ENCODE measurements around the gene STAP1. TPM values are rescaled to one million over a fixed set of nuclear protein-coding genes. Genes with fewer than 3 reads are reported as not detected.

The STAP1 gene
- total RNA-seq, 1 donor from 2014 or later, result 3.5 TPM

- DNase-seq (ENCODE audit: low spot score), result no peak
- Mint-ChIP-seq H3K36me3 (ENCODE audit: low read depth, unreplicated experiment) (no peaks in the 10 kb centered on the region), H3K9me3 (ENCODE audit: unreplicated experiment) (no peaks in the 10 kb centered on the region), H3K4me1 (ENCODE audit: unreplicated experiment) (peaks cover 20% of the 10 kb centered on the region), H3K27me3 (ENCODE audit: unreplicated experiment) (peaks cover 3% of the 10 kb centered on the region), H3K27ac (ENCODE audit: unreplicated experiment) (no peak overlapping the region), H3K4me3 (ENCODE audit: unreplicated experiment) (no peak overlapping the region)
- no peak for TF ChIP-seq CTCF (IDR thresholded peaks at IDR 0.05; ENCODE audit: unreplicated experiment)
These were observed 12.0 kb downstream of the STAP1 start for GRCh38 chr4:67570537-67570936.

DNA sequence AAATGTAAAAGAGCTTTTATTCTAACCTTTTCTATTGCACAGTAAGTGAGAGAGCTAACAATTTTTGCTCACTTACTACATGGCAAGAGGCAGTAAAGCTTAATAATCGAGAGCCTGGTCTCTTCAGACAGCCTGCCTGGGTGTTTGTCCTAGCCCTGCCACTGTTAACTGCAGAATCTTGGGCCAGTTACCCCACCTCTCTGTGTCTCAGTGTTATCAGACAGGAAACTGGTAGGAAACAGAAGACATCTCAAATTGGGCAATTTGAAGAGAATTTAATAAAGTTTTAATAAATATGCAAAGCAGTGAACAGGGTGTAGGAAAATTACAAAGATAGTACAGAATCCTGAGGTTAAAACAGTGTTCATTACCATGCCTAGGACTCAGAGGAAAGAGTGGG lies 13.4 kb downstream of the STAP1 start:
- no peaks in the 10 kb centered on the region for H3K36me3 Mint-ChIP-seq (ENCODE audit: low read depth, unreplicated experiment)
- H3K4me3 Mint-ChIP-seq (ENCODE audit: unreplicated experiment), result no peak overlapping the region
- DNase-seq (ENCODE audit: low spot score), result no peak
- peaks cover 3% of the 10 kb centered on the region for H3K27me3 Mint-ChIP-seq (ENCODE audit: unreplicated experiment)
- no peak for TF ChIP-seq CTCF (IDR thresholded peaks at IDR 0.05; ENCODE audit: unreplicated experiment)
- no peak overlapping the region for H3K27ac Mint-ChIP-seq (ENCODE audit: unreplicated experiment)
- H3K4me1 Mint-ChIP-seq (ENCODE audit: unreplicated experiment), result peaks cover 21% of the 10 kb centered on the region
- H3K9me3 Mint-ChIP-seq (ENCODE audit: unreplicated experiment), result no peaks in the 10 kb centered on the region

GRCh38 chr4:67573193-67573592 lies 14.7 kb downstream of the STAP1 start:
- no peak for DNase-seq (ENCODE audit: low spot score)
- peaks cover 21% of the 10 kb centered on the region for H3K4me1 Mint-ChIP-seq (ENCODE audit: unreplicated experiment)
- peak overlapping the region; percentile 13 for H3K27ac Mint-ChIP-seq (ENCODE audit: unreplicated experiment)
- no peak for TF ChIP-seq CTCF (IDR thresholded peaks at IDR 0.05; ENCODE audit: unreplicated experiment)
- H3K36me3 Mint-ChIP-seq (ENCODE audit: low read depth, unreplicated experiment), result no peaks in the 10 kb centered on the region
- H3K27me3 Mint-ChIP-seq (ENCODE audit: unreplicated experiment), result peaks cover 2% of the 10 kb centered on the region
- H3K4me3 Mint-ChIP-seq (ENCODE audit: unreplicated experiment), result no peak overlapping the region
- H3K9me3 Mint-ChIP-seq (ENCODE audit: unreplicated experiment), result no peaks in the 10 kb centered on the region

DNA sequence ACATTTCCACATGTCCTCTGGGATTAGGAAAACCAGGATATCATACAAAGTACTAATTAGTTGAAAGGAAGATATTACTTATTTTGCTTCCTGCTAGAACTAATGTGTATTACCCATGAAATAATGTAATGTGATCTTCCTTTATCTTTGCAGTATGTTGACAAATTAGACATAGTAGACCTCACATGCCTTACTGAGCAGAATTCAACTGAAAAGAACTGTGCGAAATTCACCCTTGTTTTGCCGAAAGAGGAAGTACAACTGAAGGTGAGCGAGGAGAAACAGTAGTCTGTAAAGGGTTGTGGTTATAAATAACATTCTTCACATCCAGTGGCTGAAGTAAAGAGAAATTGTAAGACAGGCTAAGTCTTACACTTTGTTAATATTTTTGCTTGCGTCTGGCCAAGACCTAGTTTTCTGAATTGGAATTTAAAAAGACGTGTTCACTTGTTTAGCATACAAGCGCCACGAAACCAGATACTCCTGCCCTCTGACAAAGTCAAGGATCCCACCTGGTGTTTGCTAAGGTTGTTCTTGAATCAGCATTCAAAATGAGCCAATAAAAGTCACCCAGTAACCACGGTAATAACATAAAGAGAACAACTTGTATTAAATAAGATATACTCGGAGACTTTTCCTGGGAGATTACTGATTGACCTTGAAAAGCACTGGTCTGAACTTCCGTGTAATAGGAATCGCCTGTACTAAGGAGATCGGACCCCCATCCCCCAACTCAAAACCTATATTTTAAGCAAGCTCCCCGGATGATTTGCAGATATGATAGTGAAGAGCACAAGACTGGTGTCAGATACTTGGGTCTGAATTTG lies 16.9 kb downstream of the STAP1 start:
- H3K27ac Mint-ChIP-seq (ENCODE audit: unreplicated experiment), result no peak overlapping the region
- peaks cover 2% of the 10 kb centered on the region for H3K27me3 Mint-ChIP-seq (ENCODE audit: unreplicated experiment)
- no peaks in the 10 kb centered on the region for H3K36me3 Mint-ChIP-seq (ENCODE audit: low read depth, unreplicated experiment)
- peaks cover 21% of the 10 kb centered on the region for H3K4me1 Mint-ChIP-seq (ENCODE audit: unreplicated experiment)
- no peak for TF ChIP-seq CTCF (IDR thresholded peaks at IDR 0.05; ENCODE audit: unreplicated experiment)
- no peaks in the 10 kb centered on the region for H3K9me3 Mint-ChIP-seq (ENCODE audit: unreplicated experiment)
- H3K4me3 Mint-ChIP-seq (ENCODE audit: unreplicated experiment), result no peak overlapping the region
- no peak for DNase-seq (ENCODE audit: low spot score)

GRCh38 chr4:67576059-67576466 lies 17.5 kb downstream of the STAP1 start:
- H3K27me3 Mint-ChIP-seq (ENCODE audit: unreplicated experiment), result peaks cover 2% of the 10 kb centered on the region
- no peaks in the 10 kb centered on the region for H3K9me3 Mint-ChIP-seq (ENCODE audit: unreplicated experiment)
- H3K36me3 Mint-ChIP-seq (ENCODE audit: low read depth, unreplicated experiment), result no peaks in the 10 kb centered on the region
- H3K4me3 Mint-ChIP-seq (ENCODE audit: unreplicated experiment), result no peak overlapping the region
- H3K27ac Mint-ChIP-seq (ENCODE audit: unreplicated experiment), result no peak overlapping the region
- no peak for DNase-seq (ENCODE audit: low spot score)
- peaks cover 21% of the 10 kb centered on the region for H3K4me1 Mint-ChIP-seq (ENCODE audit: unreplicated experiment)
- TF ChIP-seq CTCF (IDR thresholded peaks at IDR 0.05; ENCODE audit: unreplicated experiment), result no peak
